Pons (tissue), 1 donor: ENCODE results near the gene CCDC121.
A peak's percentile ranks its signal among the peaks of the same experiment; 100 is the strongest.
"Not testable (repeated sequence)": the region's sequence is repeated elsewhere in the genome, so short reads cannot be mapped to it uniquely, and the experiment has no call there.

Experiments
- DNase-seq: peaks from one replicate; pipeline ENCODE4 v3.0.0-alpha.2; 2016; ENCODE audit warnings: low spot score

CCDC121 gene

DNA sequence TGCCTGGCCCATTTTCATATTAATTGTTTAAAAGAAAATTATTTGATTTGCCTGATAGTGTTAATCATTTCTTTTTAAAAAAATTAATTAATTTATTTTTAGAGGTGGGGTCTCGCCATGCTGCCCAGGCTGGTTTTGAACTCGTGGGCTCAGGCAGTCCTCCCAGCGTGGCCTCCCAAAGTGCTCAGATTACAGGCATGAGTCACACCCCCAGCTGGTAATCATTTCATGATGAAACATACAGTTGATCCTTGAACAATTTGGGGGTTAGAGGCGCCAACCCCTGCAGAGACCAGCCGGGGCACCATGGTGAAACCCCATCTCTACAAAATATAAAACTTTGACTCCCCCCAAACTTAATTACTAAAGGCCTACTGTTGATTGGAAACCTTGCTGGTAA lies 8.0 kb upstream of the CCDC121 start:
- DNase-seq: no peak

DNA sequence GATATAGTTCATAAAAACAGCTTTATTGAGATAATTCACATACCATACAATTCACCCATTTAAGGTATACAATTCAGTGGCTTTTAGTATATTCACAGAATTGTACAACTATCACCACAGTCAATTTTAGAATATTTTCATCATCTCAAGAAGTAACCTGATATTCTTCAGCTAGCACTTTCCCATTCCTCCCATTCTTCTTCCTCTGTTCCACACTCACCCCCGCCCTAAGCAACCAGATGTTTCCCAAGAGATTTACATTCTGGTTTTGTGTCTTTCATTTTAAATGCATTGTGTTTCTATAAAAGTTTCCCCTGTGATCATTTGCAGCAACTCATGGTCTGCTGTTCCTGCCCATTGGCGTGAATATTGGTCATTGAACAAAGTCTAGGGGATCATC lies 5.5 kb upstream of the CCDC121 start:
- DNase-seq: no peak

DNA sequence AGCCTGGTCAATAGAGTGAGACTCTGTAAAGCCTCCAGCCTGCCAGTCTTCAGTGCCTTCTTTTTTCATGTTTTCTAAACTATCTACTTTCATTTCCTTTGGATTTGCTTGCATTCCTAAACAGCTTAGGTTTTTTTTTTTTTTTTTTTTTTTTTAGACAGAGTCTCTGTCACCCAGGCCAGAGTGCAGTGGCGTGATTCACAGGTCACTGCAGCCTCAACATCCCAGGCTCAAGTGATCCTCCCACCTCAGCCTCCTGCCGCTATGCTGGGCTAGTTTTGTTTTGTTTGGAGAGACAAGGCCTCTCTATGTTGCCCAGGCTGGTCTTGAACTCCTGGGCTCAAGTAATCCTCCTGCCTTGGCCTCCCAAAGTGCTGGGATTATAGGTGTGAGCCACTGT lies 1.4 kb upstream of the CCDC121 start:
- DNase-seq: not testable (repeated sequence)

DNA sequence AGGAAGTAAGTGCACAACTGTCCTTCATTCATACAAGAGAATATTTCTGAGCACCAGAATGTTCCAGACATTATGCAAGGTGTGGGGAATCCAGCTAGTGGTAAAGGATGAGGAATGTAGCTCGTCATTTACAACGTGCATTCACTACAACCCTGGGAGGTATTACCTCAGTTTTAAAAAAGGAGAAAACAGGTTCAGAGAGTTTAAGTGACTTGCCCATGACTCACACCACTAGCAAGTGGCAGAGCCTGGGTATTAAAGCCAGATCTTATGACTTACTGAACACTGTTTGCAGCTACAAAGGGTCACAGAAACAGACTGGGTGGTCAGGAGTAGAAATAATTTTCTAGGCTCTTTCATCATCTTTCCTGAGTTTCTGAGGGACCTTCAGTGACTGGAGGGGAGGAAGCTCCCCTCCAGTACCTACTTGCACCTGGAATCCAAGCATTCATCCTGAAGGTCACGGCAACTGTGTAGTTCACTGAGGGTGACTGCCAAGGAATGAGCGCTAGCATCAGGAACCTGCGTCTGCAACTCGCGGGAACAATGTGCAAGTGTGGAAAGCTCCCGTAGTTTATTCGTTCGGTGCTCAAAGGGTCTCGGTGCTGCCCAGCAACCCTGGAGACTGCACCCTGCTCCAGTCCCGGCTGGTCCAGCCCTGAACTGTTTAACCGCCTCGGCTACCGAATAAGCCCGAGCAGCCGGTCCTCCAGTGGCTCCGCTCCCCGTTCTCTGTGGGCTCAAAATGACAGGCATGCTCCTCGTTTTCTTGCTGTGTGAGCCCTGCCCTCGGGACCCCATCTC lies 647 bp downstream of the CCDC121 start:
- peak; percentile 29 for DNase-seq

DNA sequence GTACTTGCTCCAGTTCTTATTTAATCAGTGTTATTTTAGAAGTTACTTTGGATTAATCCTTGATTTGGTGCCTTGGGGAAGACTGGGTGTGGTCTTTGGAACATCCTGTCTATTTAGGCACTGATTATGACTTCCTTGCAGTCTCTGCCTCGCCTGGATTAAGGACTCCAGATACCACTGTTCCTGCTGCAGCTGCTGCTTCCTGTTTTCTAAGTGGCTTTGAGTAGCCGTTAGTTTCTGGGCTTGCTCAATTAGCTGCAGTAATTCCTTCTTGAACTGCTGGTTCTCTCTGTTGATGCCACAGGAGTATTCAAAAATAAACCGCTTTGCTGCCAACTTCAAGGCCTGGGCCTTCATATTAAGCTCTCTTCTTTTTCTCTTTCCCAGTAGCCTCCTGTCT lies 1.9 kb downstream of the CCDC121 start:
- DNase-seq: not testable (repeated sequence)

DNA sequence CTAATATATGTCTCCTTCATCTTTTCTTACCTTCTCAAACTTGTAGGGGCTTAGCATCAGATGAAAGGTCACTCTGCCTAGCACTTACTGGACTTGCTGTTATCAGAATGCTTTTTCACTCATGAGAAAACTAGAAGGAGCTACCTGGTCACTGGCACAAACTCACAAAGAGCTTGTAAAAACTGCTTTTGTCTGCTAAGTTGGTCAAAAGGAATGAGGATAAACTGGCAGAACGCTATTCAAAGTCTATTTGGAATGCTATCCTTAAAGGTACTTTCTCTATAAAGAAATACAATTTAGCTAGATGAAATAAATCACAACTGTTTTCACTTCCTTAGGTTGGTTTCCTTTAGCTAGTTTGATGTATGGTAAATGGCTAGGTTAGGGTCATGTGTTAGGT lies 2.5 kb downstream of the CCDC121 start:
- DNase-seq: not testable (repeated sequence)

DNA sequence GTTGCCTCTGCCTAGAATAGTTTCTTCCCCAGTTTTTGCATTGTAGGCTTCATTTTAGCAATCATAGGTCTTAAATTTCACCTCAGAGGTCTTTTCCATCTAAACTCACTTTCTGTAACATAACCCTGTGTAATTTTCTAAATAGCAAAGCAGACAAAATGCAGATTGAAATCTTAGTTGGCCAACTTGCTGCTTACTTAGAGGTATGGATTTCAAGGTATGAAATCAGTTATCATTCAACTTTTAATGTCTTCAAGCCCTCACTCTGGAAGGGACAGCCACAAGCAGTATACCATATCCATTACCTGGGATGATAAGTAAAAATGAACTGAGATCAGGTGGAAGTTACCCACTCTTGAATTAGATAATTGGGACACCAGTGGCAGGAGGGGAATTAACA lies 3.9 kb downstream of the CCDC121 start:
- no peak for DNase-seq

DNA sequence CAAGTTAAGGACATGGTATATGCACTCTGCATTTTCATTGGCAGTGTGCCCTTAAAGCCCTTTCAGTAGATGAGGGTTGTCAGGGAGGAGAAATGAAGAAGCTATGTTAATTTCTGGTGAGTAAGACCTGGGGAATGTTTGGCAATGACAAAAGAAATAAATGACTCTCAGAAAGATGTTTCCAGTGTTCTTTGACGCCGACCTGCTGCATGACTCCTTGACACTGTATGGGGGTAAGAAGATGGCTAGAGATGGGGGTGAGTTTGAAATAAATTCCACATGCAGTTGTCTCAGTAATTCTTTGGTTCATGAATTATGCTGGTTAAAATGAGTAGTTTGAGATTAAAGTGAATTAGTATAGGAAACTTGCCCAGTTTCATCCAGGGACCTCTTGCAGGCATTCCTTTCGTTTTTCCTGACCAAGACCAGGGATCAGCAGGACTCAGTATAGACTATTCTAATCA lies 5.9 kb downstream of the CCDC121 start:
- no peak for DNase-seq

DNA sequence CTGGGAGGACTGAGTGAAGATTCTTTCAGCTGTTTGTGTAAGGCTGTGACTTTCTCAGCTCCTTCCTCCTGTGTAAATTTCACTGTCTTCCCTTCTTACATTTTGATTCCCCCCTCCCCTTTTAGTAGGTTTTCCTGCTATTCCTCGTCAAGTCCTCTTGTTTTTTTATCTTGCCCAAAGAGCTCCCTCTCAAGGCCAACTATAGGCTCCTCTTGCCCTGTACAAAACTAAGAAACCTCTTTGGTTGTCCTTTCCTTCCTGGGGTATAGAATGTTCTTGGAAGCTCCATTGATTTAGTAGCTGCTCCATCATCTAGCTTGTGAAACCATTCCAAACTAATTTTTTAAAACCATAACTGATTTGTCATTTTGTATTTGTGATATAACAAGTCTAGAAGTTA lies 7.3 kb downstream of the CCDC121 start:
- no peak for DNase-seq

DNA sequence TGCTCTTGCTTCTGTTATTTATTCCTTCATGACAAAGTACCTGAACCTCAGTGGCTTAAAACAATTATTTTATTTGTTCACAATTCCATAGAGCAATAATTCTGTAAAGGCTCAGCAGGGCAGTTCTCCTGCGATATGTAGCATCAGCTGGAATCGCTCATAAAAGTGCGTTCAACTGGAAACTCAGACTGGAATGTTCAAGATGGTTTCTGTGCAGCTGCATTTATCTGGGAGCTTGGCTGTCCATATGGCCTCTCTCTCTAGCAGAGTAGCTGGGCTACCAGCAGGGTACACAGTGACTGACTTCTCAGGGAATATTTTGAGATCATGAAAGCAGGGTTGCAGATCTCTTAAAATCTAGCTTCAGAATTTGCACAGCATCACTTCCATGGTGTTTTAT lies 13.5 kb downstream of the CCDC121 start:
- no peak for DNase-seq

DNA sequence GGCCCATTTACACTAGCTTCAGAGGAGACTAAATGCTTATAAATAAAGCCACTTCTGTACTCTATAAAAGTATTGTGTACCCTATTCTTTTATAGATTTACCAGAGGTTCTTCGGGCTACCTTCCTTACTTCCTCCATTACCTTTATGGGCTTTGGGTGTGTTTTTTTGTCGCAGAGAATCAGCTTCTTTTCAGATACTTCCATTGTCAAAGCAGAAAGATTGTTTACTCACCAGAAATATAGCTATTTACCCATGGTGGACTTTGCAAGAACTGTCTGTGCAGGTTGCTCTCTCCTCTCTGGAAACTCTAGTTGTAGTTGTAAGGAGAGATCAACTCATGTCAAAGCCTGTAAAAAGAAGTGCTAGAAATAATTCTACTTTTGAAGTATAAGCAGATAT lies 14.8 kb downstream of the CCDC121 start:
- DNase-seq: no peak

DNA sequence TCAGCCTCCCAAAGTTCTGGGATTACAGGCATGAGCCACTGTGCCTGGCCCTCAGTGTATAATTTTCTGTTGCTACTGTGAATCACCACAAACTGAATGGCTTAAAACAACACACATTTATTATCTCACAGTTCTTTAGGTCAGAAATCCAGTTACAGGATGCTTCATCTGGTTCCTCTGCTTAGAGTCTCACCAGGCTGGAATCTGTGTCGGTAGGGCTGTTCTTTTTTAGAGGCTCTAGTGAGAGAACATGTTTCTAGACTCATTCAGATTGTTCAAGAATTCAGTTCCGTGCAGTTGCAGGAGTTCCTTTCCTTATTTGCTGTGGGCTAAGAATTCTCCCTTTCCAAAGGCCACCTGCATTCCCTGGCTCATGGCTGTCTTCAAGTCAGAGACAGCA lies 22.2 kb downstream of the CCDC121 start:
- DNase-seq: no peak

DNA sequence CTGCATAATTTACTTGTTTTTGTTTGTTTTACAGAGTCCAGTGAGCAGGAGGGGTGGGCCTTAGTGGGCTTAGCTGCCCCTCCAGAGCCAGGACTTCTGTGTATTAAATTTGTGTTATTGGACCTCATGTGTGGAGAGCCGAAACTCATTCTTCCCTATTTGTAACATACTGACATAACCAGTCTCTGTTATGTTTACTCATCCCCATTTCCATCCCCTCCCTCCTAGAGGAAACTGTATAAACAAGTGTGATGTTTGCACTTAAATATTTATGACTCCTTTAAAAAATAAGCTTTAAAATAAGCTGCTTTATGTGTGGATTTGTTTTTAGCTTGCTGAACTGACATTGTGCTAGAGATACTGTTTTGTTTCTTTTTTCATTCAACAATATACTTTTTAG lies 32.2 kb downstream of the CCDC121 start:
- DNase-seq: no peak

DNA sequence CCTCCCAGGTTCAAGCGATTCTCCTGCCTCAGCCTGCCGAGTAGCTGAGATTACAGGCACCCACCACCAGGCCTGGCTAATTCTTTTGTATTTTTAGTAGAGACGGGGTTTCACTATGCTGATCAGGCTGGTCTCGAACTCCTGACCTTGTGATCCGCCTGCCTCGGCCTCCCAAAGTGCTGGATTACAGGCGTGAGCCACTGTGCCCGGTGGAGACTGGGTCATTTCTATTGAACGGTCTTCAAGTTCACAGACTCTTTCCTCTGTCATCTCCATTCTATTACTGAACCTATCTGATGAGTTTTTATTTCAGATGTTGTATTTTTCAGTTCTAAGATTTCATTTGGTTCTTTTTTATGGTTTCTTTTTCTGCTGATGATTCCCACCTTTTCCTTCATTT lies 33.4 kb downstream of the CCDC121 start:
- not testable (repeated sequence) for DNase-seq

DNA sequence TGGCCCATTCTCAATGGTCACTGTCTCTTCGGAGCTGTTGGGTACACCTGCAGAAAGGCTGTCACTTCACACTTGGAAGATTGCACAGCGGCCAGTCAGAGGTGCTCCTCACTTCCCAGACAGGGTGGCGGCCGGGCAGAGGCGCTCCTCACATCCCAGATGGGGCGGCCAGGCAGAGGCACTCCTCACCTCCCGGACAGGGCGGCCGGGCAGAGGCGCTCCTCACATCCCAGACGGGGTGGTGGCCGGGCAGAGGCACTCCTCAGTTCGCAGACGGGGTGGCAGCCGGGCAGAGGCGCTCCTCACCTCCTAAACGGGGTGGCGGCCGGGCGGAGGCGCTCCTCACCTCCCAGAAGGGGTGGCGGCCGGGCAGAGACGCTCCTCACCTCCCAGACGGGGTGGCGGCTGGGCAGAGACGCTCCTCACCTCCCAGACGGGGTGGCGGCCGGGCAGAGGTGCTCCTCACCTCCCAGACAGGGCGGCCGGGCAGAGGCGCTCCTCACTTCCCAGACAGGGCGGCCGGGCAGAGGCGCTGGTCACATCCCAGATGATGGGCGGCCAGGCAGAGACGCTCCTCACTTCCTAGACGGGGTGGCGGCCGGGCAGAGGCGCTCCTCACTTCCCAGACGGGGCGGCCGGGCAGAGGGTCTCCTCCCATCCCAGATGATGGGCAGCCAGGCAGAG lies 34.6 kb downstream of the CCDC121 start:
- DNase-seq: not testable (repeated sequence)

DNA sequence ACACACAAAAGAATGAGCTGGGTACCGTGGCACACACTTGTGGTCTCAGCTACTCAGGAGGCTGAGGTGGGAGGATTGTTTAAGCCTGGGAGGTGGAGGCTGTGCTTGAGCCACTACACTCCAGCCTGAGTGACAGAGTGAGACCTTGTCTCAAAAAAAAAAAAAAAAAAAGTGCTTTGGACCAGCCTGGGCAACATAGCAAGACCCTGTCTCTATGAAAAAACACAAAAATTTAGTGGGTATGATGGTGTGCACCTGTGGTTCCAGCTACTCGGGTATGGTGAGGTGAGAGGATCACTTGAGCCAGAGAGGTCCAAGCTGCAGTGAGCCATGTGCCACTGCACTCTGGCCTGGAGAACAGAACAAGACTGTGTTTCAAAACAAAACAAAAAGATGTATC lies 35.6 kb downstream of the CCDC121 start:
- DNase-seq: no peak

DNA sequence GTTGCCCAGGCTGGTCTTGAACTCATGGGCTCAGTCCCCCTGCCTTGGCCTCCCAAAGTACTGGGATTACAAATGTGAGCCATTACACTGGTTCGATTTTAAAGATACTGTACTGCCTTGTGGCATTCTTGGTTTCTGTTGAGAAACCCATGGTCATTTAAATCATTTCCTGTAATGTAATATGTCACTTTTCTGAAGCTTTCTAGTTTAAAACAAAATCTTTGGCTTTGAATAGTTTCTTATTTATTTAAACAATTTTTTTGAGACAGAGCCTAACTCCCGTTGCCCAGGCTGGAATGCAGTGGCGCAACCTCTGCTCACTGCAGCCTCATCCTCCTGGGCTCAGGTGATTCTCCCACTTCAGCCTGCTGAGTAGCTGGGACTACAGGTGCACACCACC lies 37.1 kb downstream of the CCDC121 start:
- DNase-seq: no peak

DNA sequence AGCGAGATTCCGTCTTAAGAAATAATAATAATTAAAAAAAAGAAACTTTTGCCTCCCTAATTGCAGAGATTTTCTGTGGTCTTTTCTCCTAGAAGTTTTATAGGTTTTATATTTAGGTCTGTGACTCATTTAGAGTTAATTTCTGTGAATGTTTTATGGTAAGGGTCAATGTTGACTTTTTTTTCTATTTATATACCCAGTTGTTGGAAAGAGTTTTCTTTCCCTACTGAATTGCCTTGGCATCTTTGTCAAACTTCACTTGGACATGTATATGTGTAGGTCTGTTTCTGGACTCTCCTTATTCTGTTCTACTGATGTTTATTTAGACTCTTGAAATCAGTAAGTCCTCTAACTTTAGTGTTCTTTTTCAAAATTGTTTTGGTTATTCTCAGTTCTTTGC lies 40.5 kb downstream of the CCDC121 start:
- DNase-seq: no peak

DNA sequence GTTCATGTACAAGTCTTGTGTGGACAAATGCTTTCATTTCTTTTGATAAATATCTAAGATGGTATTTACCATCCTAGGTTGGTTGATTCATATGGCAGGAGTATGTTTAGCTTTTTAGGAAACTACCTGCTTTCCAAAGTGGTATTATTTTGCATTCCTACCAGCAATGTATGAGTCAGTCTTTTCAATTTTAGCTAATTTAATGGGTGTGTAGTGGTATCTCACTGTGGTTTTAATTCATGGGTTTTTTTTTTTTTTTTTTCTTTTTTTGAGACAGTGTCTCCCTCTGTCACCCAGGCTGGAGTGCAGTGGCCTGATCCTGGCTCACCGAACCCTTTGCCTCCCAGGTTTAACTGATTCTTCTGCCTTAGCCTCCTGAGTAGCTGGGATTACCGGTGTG lies 41.8 kb downstream of the CCDC121 start:
- DNase-seq: no peak

DNA sequence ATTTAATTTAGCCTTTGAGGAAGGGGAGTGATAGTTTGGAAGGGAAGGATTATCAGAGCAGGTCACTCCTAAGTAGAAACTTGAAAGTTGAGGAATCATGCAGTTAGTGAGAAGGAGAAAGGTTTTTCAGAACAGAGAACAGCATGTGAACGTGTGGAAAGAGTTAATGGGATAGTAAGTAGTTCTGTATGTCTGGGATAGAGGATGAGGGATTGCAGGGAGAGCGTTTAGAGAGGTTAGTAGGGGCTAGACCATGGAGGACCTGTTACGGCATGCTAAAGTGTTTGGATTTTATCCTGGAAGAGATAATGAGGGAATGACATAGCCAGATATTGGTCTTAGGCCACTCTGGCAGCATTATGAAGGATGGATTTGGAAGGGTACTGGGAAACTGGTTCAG lies 44.2 kb downstream of the CCDC121 start:
- DNase-seq: no peak

DNA sequence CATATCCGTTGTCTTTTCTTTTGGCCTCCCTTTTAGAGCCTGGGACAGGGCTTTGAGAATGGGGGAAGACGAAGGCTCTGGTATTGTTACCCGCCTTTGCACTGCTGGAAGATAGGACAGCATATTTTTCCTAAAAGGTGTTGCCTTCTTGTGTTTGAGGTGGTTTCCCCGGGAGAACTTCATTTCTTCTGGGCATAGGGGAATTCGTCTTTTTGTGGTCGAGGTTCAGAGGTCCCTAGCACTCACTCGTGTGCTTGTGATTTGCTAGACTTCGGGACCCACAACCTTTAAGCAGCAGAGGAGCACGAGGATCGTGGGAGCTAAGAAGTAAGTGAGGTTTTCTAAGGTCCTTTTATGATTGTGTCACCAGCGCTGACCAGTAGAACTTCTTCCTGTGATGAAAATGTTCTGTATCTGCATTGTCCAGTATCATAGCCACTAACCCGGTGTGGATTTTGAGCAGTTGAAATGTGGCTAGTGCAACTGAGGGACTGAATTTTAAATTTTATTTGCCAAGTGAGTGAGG lies 45.4 kb downstream of the CCDC121 start:
- DNase-seq: no peak

DNA sequence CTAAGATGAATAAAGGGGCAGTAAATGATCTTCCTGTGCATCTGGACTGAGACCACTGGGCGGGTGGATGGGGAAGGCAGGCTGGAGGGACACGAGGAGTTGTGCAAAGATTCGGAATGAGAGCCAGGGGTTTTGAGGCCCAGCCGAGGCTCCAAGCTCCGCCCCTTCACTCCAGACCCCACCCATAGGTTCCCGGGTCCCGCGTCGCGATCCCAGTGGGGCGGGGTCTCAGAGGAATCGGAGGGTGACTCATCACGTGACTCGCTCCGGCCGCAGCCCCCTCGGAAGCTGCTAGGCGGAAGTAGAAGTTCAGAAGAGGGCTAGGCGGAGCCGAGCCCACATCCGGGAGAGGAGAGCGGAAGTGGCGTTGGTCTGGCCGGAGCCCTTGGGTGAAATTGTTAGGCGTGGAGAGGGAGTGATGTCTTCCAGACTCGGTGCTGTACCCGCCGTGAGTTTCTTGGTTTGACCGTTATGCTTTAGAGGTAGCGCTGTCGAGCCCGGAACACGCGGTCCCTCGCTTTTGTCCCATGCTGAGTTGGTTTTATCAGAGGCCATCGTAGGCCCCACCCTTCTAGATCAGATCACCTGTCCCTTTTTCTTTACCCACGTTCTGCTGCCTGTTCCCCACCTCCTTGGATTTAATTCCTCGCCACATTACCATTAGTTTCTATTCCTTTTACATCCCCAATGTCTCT lies 46.0 kb downstream of the CCDC121 start, which contains the start of gene ZNF512:
Gene ZNF512, plus strand, starts transcription at position 348 of the 695 bp plus-strand sequence. Its CDS starts 71 bp downstream, at position 419.
- peak; percentile 86 for DNase-seq
